ENCODE data around the gene UBE2D2.
"Not testable (repeated sequence)": the region's sequence is repeated elsewhere in the genome, so short reads cannot be mapped to it uniquely, and the experiment has no call there.

UBE2D2 gene

DNA sequence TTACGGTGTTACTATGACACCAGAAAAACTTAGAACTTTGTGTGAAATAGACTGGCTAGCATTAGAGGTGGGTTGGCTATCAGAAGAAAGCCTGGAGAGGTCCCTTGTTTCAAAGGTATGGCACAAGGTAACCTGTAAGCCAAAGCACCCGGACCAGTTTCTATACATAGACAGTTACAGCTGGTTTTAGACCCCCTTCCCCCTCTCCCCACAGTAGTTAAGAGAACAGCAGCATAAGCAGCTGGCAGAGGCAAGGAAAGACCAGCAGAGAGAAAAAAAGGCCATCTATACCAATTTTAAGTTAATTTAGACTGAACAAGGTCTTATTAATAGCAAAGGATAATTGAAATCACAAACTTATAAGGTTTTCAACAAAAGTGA lies 34.1 kb upstream of the UBE2D2 start:
- H3K36me3 ChIP-seq (ENCODE audit: control insufficient read depth in 4 of 4, insufficient read depth in 4 of 4, low read length in 3 of 4); H3K27me3 ChIP-seq (replicated peaks in 2 of 5; ENCODE audit: control insufficient read depth in 4 of 5, insufficient read depth in 5 of 5, low read length in 4 of 5); DNase-seq; POLR2A ChIA-PET; H3K9me3 ChIP-seq (ENCODE audit: control extremely low read depth in 1 of 5, control insufficient read depth in 4 of 5, insufficient read depth in 2 of 5, low read depth in 1 of 5, low read length in 4 of 5); H3K4me3 ChIP-seq (ENCODE audit: control insufficient read depth in 1 of 7, extremely low read depth in 1 of 7, insufficient read depth in 4 of 7, low read depth in 2 of 7, low read length in 6 of 7); H3K4me1 ChIP-seq (ENCODE audit: control extremely low read depth in 1 of 4, control insufficient read depth in 4 of 4, insufficient read depth in 4 of 4, low read length in 3 of 4); H3K27ac ChIP-seq (ENCODE audit: insufficient read depth in 1 of 2, low read depth in 1 of 2, low read length in 2 of 2, poor library complexity in 1 of 2, severe bottlenecking in 2 of 2); CTCF ChIA-PET: not testable (repeated sequence)
- WGBS (ENCODE audit: insufficient coverage), result no CpG with 5 or more reads among the region's 2 CpGs

DNA sequence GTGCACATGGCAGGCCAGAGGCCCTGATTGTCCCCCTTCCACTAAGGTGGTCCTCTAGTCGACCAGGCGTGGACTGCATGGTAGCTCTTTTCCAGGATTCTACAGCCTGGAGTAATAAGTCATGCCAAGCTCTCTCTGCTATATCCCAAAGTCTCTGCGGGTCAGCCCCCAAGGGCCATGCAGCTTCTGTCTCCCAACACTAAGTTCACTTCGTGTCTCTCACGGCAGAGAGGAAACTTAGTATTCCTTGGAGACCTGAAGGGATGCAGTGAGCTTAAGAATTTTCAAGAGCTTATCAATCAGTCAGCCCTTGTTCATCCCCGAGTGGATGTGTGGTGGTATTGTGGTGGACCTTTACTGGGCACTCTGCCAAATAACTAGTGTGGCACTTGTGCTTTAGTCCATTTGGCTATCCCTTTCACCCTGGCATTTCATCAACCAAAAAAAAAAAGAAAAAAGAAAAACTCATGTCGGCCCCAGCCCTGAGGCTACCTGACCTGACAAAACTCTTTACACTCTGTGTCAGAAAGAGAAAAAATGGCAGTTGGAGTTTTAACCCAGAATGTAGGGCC lies 33.2 kb upstream of the UBE2D2 start:
- WGBS (ENCODE audit: insufficient coverage), result 79% methylated on average over 4 of the region's 7 CpGs
- H3K4me3 ChIP-seq (ENCODE audit: control insufficient read depth in 1 of 7, extremely low read depth in 1 of 7, insufficient read depth in 4 of 7, low read depth in 2 of 7, low read length in 6 of 7); H3K27me3 ChIP-seq (replicated peaks in 2 of 5; ENCODE audit: control insufficient read depth in 4 of 5, insufficient read depth in 5 of 5, low read length in 4 of 5); H3K4me1 ChIP-seq (ENCODE audit: control extremely low read depth in 1 of 4, control insufficient read depth in 4 of 4, insufficient read depth in 4 of 4, low read length in 3 of 4); POLR2A ChIA-PET; H3K9me3 ChIP-seq (ENCODE audit: control extremely low read depth in 1 of 5, control insufficient read depth in 4 of 5, insufficient read depth in 2 of 5, low read depth in 1 of 5, low read length in 4 of 5); H3K27ac ChIP-seq (ENCODE audit: insufficient read depth in 1 of 2, low read depth in 1 of 2, low read length in 2 of 2, poor library complexity in 1 of 2, severe bottlenecking in 2 of 2); H3K36me3 ChIP-seq (ENCODE audit: control insufficient read depth in 4 of 4, insufficient read depth in 4 of 4, low read length in 3 of 4): not testable (repeated sequence)
- CTCF ChIA-PET, result interaction anchor here (1.3 to 1.6 kb wide), 2 partner anchors 9 to 22 kb away, joined by 4 to 5 read pairs; no protein-coding TSS in a partner anchor
- DNase-seq, result peak in 1 of 3 donors; percentile 15

DNA sequence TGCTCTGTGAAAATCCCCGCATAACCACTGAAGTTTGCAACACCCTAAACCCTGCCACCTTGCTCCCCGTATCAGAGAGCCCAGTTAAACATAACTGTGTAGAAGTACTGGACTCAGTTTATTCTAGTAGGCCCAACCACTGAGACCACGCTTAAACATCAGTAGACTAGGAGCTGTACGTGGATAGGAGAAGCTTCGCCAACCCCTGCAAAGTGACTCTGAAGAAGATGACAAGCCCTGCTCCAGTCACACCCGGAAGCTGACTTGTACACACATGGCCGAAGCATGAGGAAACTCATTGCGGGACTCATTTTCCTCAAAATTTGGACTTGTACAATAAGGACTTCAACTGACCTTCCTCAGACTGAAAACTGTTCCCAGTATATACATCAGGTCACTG lies 32.4 kb upstream of the UBE2D2 start:
- H3K36me3 ChIP-seq (ENCODE audit: control insufficient read depth in 4 of 4, insufficient read depth in 4 of 4, low read length in 3 of 4); H3K9me3 ChIP-seq (ENCODE audit: control extremely low read depth in 1 of 5, control insufficient read depth in 4 of 5, insufficient read depth in 2 of 5, low read depth in 1 of 5, low read length in 4 of 5); H3K4me1 ChIP-seq (ENCODE audit: control extremely low read depth in 1 of 4, control insufficient read depth in 4 of 4, insufficient read depth in 4 of 4, low read length in 3 of 4); H3K4me3 ChIP-seq (ENCODE audit: control insufficient read depth in 1 of 7, extremely low read depth in 1 of 7, insufficient read depth in 4 of 7, low read depth in 2 of 7, low read length in 6 of 7); H3K27me3 ChIP-seq (replicated peaks in 2 of 5; ENCODE audit: control insufficient read depth in 4 of 5, insufficient read depth in 5 of 5, low read length in 4 of 5); DNase-seq; H3K27ac ChIP-seq (ENCODE audit: insufficient read depth in 1 of 2, low read depth in 1 of 2, low read length in 2 of 2, poor library complexity in 1 of 2, severe bottlenecking in 2 of 2): not testable (repeated sequence)
- ChIA-PET POLR2A (interaction anchor here (0.6 kb wide), 1 partner anchor 22 kb away, joined by 3 read pairs; no protein-coding TSS in a partner anchor), CTCF (interaction anchor here (1.3 to 1.6 kb wide), 2 partner anchors 10 to 21 kb away, joined by 4 to 5 read pairs; no protein-coding TSS in a partner anchor)
- 100% methylated on average over 7 of the region's 8 CpGs for WGBS (ENCODE audit: insufficient coverage)

DNA sequence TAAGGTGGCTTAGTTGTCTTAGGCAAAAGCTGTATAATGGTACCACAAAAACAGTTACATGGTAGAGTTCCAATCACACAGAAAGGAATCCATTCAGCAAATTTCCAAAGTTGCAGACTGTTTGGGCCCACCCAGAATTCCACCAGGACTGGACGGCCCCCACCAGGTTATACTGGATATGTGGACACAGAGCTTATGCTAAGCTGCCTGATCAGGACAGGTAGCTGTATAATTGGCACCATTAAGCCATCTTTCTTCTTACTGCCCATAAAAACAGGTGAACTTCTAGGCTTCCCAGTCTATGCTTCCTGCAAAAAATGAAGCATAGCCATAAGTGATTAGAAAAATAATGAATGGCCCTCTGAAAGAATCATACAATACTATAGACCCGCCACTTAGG lies 31.1 kb upstream of the UBE2D2 start:
- H3K27ac ChIP-seq (ENCODE audit: insufficient read depth in 1 of 2, low read depth in 1 of 2, low read length in 2 of 2, poor library complexity in 1 of 2, severe bottlenecking in 2 of 2); POLR2A ChIA-PET; H3K36me3 ChIP-seq (ENCODE audit: control insufficient read depth in 4 of 4, insufficient read depth in 4 of 4, low read length in 3 of 4); DNase-seq; H3K27me3 ChIP-seq (replicated peaks in 2 of 5; ENCODE audit: control insufficient read depth in 4 of 5, insufficient read depth in 5 of 5, low read length in 4 of 5); H3K4me1 ChIP-seq (ENCODE audit: control extremely low read depth in 1 of 4, control insufficient read depth in 4 of 4, insufficient read depth in 4 of 4, low read length in 3 of 4); H3K4me3 ChIP-seq (ENCODE audit: control insufficient read depth in 1 of 7, extremely low read depth in 1 of 7, insufficient read depth in 4 of 7, low read depth in 2 of 7, low read length in 6 of 7); H3K9me3 ChIP-seq (ENCODE audit: control extremely low read depth in 1 of 5, control insufficient read depth in 4 of 5, insufficient read depth in 2 of 5, low read depth in 1 of 5, low read length in 4 of 5): not testable (repeated sequence)
- CTCF ChIA-PET, result interaction anchor here (0.6 to 1.7 kb wide), 4 partner anchors 11 to 68 kb away, joined by 3 to 5 read pairs (median 3); no protein-coding TSS in a partner anchor
- 100% methylated on average over 2 of the region's 2 CpGs for WGBS (ENCODE audit: insufficient coverage)

DNA sequence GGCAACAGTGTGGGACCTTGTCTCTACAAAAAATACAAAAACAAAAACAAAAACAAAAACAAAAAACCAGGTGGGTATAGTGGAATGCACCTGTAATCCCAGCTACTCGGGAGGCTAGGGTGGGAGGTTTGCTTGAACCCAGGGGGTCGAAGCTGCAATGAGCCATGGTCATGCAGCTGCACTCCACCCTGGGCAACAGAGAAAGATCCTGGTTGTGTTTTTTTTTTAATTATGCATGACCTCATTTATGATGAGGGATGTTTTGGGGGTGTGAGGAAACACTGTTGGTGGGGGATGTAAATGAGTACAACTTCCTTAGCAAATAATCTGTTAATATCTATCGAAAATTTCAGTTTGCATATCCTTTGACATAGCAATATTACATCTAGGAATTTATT lies 29.4 kb upstream of the UBE2D2 start:
- H3K9me3 ChIP-seq (ENCODE audit: control extremely low read depth in 1 of 5, control insufficient read depth in 4 of 5, insufficient read depth in 2 of 5, low read depth in 1 of 5, low read length in 4 of 5), result peaks cover 0 to 4% (median 0%) of the 10 kb centered on the region in 5 experiments
- no peak overlapping the region for H3K4me3 ChIP-seq (ENCODE audit: control insufficient read depth in 1 of 7, extremely low read depth in 1 of 7, insufficient read depth in 4 of 7, low read depth in 2 of 7, low read length in 6 of 7)
- POLR2A ChIA-PET, result no interaction called here
- no peaks in the 10 kb centered on the region for H3K36me3 ChIP-seq (ENCODE audit: control insufficient read depth in 4 of 4, insufficient read depth in 4 of 4, low read length in 3 of 4)
- H3K4me1 ChIP-seq (ENCODE audit: control extremely low read depth in 1 of 4, control insufficient read depth in 4 of 4, insufficient read depth in 4 of 4, low read length in 3 of 4), result no peaks in the 10 kb centered on the region
- no peaks in the 10 kb centered on the region for H3K27me3 ChIP-seq (replicated peaks in 2 of 5; ENCODE audit: control insufficient read depth in 4 of 5, insufficient read depth in 5 of 5, low read length in 4 of 5)
- WGBS (ENCODE audit: insufficient coverage), result 97% methylated on average over 2 of the region's 3 CpGs
- no peak overlapping the region for H3K27ac ChIP-seq (ENCODE audit: insufficient read depth in 1 of 2, low read depth in 1 of 2, low read length in 2 of 2, poor library complexity in 1 of 2, severe bottlenecking in 2 of 2)
- no peak for DNase-seq
- CTCF ChIA-PET, result interaction anchor here (0.7 to 0.9 kb wide), 2 partner anchors 14 to 18 kb away, joined by 3 to 4 read pairs; no protein-coding TSS in a partner anchor

DNA sequence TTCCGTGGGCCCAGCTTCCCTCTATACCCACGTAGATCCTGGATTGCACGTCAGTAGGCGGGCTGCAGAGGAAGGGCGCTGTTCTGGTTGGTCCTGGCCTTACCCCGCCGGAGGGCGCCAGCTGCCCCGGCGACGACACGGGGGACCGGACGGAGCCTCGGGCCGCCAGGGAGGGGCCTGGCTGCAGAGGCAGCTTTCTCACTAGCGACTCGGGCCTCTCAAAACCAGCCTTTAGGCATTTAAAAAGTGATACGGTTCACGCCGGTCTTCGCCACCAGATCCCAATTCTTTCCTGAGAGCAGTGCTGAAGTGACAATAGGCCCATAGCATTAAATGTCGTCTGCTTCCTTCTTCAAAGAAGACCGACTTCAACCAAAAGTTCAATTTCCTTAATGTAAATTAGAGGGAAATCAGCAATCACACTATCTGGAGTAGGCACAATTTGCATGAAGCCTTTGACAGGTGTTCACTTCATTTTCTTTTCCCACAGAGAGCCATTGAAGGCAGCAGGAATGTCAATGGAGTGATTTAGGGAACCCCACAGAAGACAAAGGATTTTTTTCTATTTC lies 17.6 kb upstream of the UBE2D2 start:
- ChIA-PET CTCF (interaction anchor here (0.7 to 1.9 kb wide), 9 partner anchors 9 to 124 kb away, joined by 3 to 10 read pairs (median 4); no protein-coding TSS in a partner anchor), POLR2A (interaction anchor here (0.5 kb wide), 1 partner anchor 201 kb away, joined by 3 read pairs; no protein-coding TSS in a partner anchor)
- WGBS (ENCODE audit: insufficient coverage), result 5% methylated on average over 21 of the region's 24 CpGs

DNA sequence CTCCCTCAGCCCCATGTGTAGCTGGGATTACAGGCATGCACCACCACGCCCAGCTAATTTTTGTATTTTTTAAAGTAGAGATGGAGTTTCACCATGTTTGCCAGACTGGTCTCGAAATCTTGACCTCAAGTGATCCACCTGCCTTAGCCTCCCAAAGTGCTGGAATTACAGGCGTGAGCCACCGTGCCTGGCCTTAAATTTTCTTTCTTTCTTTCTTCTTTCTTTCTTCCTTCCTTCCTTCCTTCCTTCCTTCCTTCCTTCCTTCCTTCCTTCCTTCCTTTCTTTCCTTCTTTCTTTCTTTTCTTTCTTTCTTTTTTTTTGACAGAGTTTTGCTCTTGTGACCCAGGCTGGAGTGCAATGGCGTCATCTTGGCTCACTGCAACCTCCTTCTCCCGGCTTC lies 14.5 kb upstream of the UBE2D2 start:
- CTCF ChIA-PET, result interaction anchor here (1.1 to 1.4 kb wide), 2 partner anchors 24 to 124 kb away, joined by 3 to 4 read pairs; no protein-coding TSS in a partner anchor
- H3K9me3 ChIP-seq (ENCODE audit: control extremely low read depth in 1 of 5, control insufficient read depth in 4 of 5, insufficient read depth in 2 of 5, low read depth in 1 of 5, low read length in 4 of 5); DNase-seq; H3K36me3 ChIP-seq (ENCODE audit: control insufficient read depth in 4 of 4, insufficient read depth in 4 of 4, low read length in 3 of 4); POLR2A ChIA-PET; H3K27ac ChIP-seq (ENCODE audit: insufficient read depth in 1 of 2, low read depth in 1 of 2, low read length in 2 of 2, poor library complexity in 1 of 2, severe bottlenecking in 2 of 2); H3K4me3 ChIP-seq (ENCODE audit: control insufficient read depth in 1 of 7, extremely low read depth in 1 of 7, insufficient read depth in 4 of 7, low read depth in 2 of 7, low read length in 6 of 7); H3K27me3 ChIP-seq (replicated peaks in 2 of 5; ENCODE audit: control insufficient read depth in 4 of 5, insufficient read depth in 5 of 5, low read length in 4 of 5): not testable (repeated sequence)
- 96% methylated on average over 5 of the region's 6 CpGs for WGBS (ENCODE audit: insufficient coverage)
- peaks cover 0 to 20% (median 13%) of the 10 kb centered on the region in 4 experiments for H3K4me1 ChIP-seq (ENCODE audit: control extremely low read depth in 1 of 4, control insufficient read depth in 4 of 4, insufficient read depth in 4 of 4, low read length in 3 of 4)

More for the DNA sequence above, 17.6 kb upstream of the UBE2D2 start:
- Histone ChIP-seq H3K9me3 (ENCODE audit: control extremely low read depth in 1 of 5, control insufficient read depth in 4 of 5, insufficient read depth in 2 of 5, low read depth in 1 of 5, low read length in 4 of 5) (no peaks in the 10 kb centered on the region), H3K27me3 (replicated peaks in 2 of 5; ENCODE audit: control insufficient read depth in 4 of 5, insufficient read depth in 5 of 5, low read length in 4 of 5) (no peaks in the 10 kb centered on the region), H3K36me3 (ENCODE audit: control insufficient read depth in 4 of 4, insufficient read depth in 4 of 4, low read length in 3 of 4) (no peaks in the 10 kb centered on the region), H3K4me1 (ENCODE audit: control extremely low read depth in 1 of 4, control insufficient read depth in 4 of 4, insufficient read depth in 4 of 4, low read length in 3 of 4) (peaks cover 0 to 15% (median 10%) of the 10 kb centered on the region in 4 experiments), H3K27ac (ENCODE audit: insufficient read depth in 1 of 2, low read depth in 1 of 2, low read length in 2 of 2, poor library complexity in 1 of 2, severe bottlenecking in 2 of 2) (peak overlapping the region in 1 of 2 experiments; percentile 20), H3K4me3 (ENCODE audit: control insufficient read depth in 1 of 7, extremely low read depth in 1 of 7, insufficient read depth in 4 of 7, low read depth in 2 of 7, low read length in 6 of 7) (peak overlapping the region in 6 of 7 experiments; percentile 27 to 72 (median 43))
- peak; percentile 67 to 82 (median 70) for DNase-seq

Measured in common myeloid progenitor, CD34-positive (primary cell).